HCT116 (cell line): ENCODE data around the gene SSUH2. TPM values are rescaled to one million over a fixed set of nuclear protein-coding genes. Genes with fewer than 3 reads are reported as not detected.

Experiments used
- ATAC-seq: fragments of 200-7000 bp; cut with Tn5 transposase; 2 replicates; pipeline ENCODE4 v1.9.1; 2020; ENCODE audit warnings: mild to moderate bottlenecking, moderate library complexity
- BruUV-seq: library from RNA; stranded (reverse); fragments of 400-500 nt; replicated peaks from 2 replicates; lab custom pipeline; 2021; lab: Mats Ljungman, UMichigan
- CTCF ChIA-PET: fragments of 300-600 bp; sonication (Branson Sonifier 250); formaldehyde crosslinking; loops from one replicate; lab custom pipeline; 2021; ENCODE audit warnings: antibody characterized with exemption; lab: Charles Lee
- POLR2A ChIA-PET: fragments of 300-600, 350-600 bp; sonication (Branson Sonifier 250); formaldehyde crosslinking; loops from one replicate; lab custom pipeline; 2021; ENCODE audit warnings: antibody characterized with exemption; lab: Charles Lee
- RAD21 ChIA-PET, 2 experiments: fragments of 300-600 bp; sonication (Branson Sonifier 250); formaldehyde crosslinking; loops; one replicate each; lab custom pipeline; 2023; ENCODE audit warnings: low total read pairs in 2 of 2; ENCODE audit not compliant: uncharacterized antibody in 2 of 2, unreplicated experiment in 2 of 2, low non-redundant PET in 1 of 2; lab: Charles Lee
- DNase-seq: peaks from one replicate; pipeline ENCODE4 v3.0.0-alpha.2; 2010; ENCODE audit warnings: low read depth, low spot score
- H2AFZ ChIP-seq: fragments of 200-600 bp; shearing (Covaris generic), sonication (generic); 2 replicates; pipeline ENCODE4 v1.6.1; 2017; ENCODE audit warnings: low read depth, mixed run types, mixed read lengths, antibody characterized with exemption, low read length; ENCODE audit not compliant: poor library complexity, severe bottlenecking
- H3K27ac ChIP-seq: 2 replicates; pipeline ENCODE4 v1.5.1; 2012; ENCODE audit warnings: low read depth, low read length
- H3K27me3 ChIP-seq: fragments of 200-600 bp; sonication (generic); 2 replicates; pipeline ENCODE4 v1.6.1; 2016; ENCODE audit warnings: mixed run types, low read length, mixed read lengths; ENCODE audit not compliant: insufficient read depth
- H3K36me3 ChIP-seq, 2 experiments: fragments of 200-500 bp in 1 of 2; fragments of 200-600 bp in 1 of 2; sonication (Bioruptor generic) in 1 of 2; sonication (generic) in 1 of 2; 2 replicates each; pipeline versions ENCODE4 v1.5.1 to v1.6.1; 2014 to 2016; ENCODE audit warnings: low read length in 2 of 2, inconsistent platforms in 1 of 2, mixed read lengths in 1 of 2, mixed run types in 1 of 2; ENCODE audit not compliant: insufficient read depth in 2 of 2, control insufficient read depth in 1 of 2
- H3K4me1 ChIP-seq, 2 experiments: fragments of 200-600 bp in 1 of 2; sonication (generic) in 1 of 2; 2 replicates each; pipeline versions ENCODE4 v1.5.1 to v1.6.1; 2012 to 2017; ENCODE audit warnings: low read length in 2 of 2, inconsistent platforms in 1 of 2, mild to moderate bottlenecking in 1 of 2, mixed read lengths in 1 of 2, mixed run types in 1 of 2, moderate library complexity in 1 of 2; ENCODE audit not compliant: insufficient read depth in 2 of 2, control insufficient read depth in 1 of 2
- H3K4me2 ChIP-seq: fragments of 200-600 bp; sonication (generic); 2 replicates; pipeline ENCODE4 v1.6.1; 2017; ENCODE audit warnings: mixed run types, low read length, mixed read lengths
- H3K4me3 ChIP-seq, 2 experiments: fragments of 200-600 bp in 1 of 2; sonication (generic) in 1 of 2; replicated peaks in 1 of 2; 2 replicates each; pipeline ENCODE4 v1.5.1; 2011 to 2016; ENCODE audit warnings: low read length in 2 of 2, control low read depth in 1 of 2, low read depth in 1 of 2, mild to moderate bottlenecking in 1 of 2, mixed read lengths in 1 of 2, mixed run types in 1 of 2
- H3K79me2 ChIP-seq: fragments of 200-600 bp; sonication (generic); 2 replicates; pipeline ENCODE4 v1.6.1; 2017; ENCODE audit warnings: mild to moderate bottlenecking, mixed run types, low read length, moderate library complexity, mixed read lengths; ENCODE audit not compliant: insufficient read depth
- H3K9ac ChIP-seq: fragments of 200-600 bp; sonication (generic); 2 replicates; pipeline ENCODE4 v1.6.1; 2016; ENCODE audit warnings: low read length, mixed read lengths
- H3K9me2 ChIP-seq: fragments of 200-600 bp; sonication (generic), shearing (Covaris generic); 2 replicates; pipeline ENCODE4 v1.6.1; 2017; ENCODE audit warnings: mixed run types, mild to moderate bottlenecking, moderate library complexity; ENCODE audit not compliant: insufficient read depth
- H3K9me3 ChIP-seq, 2 experiments: fragments of 200-500 bp in 1 of 2; fragments of 200-600 bp in 1 of 2; sonication (Bioruptor generic) in 1 of 2; sonication (generic) in 1 of 2; 2 replicates each; pipeline ENCODE4 v1.6.1; 2014 to 2017; ENCODE audit warnings: low read length in 2 of 2, mixed read lengths in 2 of 2, inconsistent platforms in 1 of 2, low read depth in 1 of 2, mild to moderate bottlenecking in 1 of 2, mixed run types in 1 of 2, moderate library complexity in 1 of 2; ENCODE audit not compliant: control insufficient read depth in 1 of 2, insufficient read depth in 1 of 2
- H4K20me1 ChIP-seq: fragments of 200-600 bp; sonication (generic), shearing (Covaris generic); 2 replicates; pipeline ENCODE4 v1.6.1; 2017; ENCODE audit warnings: mixed run types, mild to moderate bottlenecking, moderate library complexity; ENCODE audit not compliant: insufficient read depth
- EZH2phosphoT487 ChIP-seq: fragments of 200-600 bp; IDR thresholded peaks from 2 replicates; pipeline ENCODE4 v1.6.1; 2018; ENCODE audit warnings: antibody characterized with exemption, borderline replicate concordance
- POLR2A ChIP-seq: IDR thresholded peaks from 2 replicates; pipeline ENCODE4 v1.7.0; 2011; ENCODE audit warnings: borderline replicate concordance; ENCODE audit not compliant: insufficient read depth, insufficient read length; ENCODE audit errors: extremely low read depth
- RAD21 ChIP-seq: IDR thresholded peaks from 2 replicates; pipeline ENCODE4 v1.6.1; 2012; ENCODE audit warnings: low read depth, mild to moderate bottlenecking
- ZFX ChIP-seq: fragments of 450-650 bp; IDR thresholded peaks from 2 replicates; pipeline ENCODE4 v1.6.1; 2017
- intact Hi-C: fragments of 100-400 bp; cut with micrococcal nuclease; formaldehyde crosslinking; loops from 2 replicates; pipeline ENCODE4 v1.10.0; 2022
- total RNA-seq: library from RNA; stranded (reverse); gene quantifications from one replicate; pipeline ENCODE4 v1.2.1, GENCODE V29; 2021; ENCODE audit not compliant: unreplicated experiment
- TF ChIP-seq, protein P1 (sequence below), 3 experiments: fragments of 200-600 bp in 1 of 3; sonication (generic) in 1 of 3; IDR thresholded peaks in 2 of 3; conservative IDR thresholded peaks in 1 of 3; 2 replicates each; pipeline ENCODE4 v1.5.1; 2012 to 2017; ENCODE audit warnings: low read depth in 2 of 3, low read length in 2 of 3, antibody characterized with exemption in 1 of 3, borderline replicate concordance in 1 of 3, control low read depth in 1 of 3, mild to moderate bottlenecking in 1 of 3, mixed read lengths in 1 of 3, mixed run types in 1 of 3, moderate library complexity in 1 of 3; ENCODE audit not compliant: insufficient read depth in 1 of 3

The SSUH2 gene
- total RNA-seq, 1 experiment from 2014 or later: 0.76 TPM

DNA sequence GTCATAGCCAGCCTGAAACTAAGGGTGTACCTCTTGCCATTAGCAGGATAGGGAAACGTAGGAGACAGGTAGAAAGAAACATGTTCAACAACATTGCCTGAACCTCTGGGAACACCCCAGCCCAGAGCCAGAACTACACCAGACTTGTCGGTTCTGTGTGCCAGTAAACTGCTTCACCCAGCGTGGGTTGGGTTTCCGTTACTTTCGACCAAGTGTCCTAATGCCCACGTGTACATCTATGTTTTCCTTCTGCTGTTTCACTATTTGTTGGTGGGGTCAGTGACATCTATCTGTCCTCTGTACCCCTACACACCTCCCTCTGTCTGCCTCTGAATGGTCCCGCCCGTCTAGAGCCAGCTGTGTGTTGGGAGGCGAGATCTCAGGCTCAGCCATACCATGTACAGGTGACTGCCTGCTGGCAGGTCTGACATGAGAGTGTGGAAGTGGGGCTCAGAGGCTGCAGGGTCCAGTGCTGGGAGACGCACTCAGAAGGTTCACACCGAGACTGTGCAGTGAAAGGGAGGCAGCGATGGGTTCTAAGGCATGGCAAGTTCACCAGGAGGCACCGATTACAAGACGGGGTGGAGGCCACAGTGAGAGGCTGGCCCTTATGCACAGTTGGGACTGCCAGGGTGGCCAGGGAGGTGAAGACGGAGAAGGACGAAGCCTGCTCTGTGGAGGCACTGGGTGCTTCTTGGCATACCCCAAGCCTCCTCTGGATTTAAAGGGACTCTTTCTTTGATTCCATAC, 36.4 kb downstream of the SSUH2 start:
- no peak overlapping the region for H3K27ac ChIP-seq
- no peaks in the 10 kb centered on the region for H3K9me2 ChIP-seq
- H3K79me2 ChIP-seq: no peaks in the 10 kb centered on the region
- intact Hi-C loops: loop anchor here (5.0 kb wide), 1 partner anchor 281 kb away; no protein-coding TSS in a partner anchor
- no peak for ATAC-seq
- ChIA-PET POLR2A (no interaction called here), RAD21 (no interaction called here), CTCF (interaction anchor here (0.9 to 1.9 kb wide), 3 partner anchors 13 to 284 kb away, joined by 4 to 7 read pairs (median 5); no protein-coding TSS in a partner anchor)
- H3K27me3 ChIP-seq: no peaks in the 10 kb centered on the region; the same call in 1 of the 2 replicates
- H3K4me2 ChIP-seq: no peak overlapping the region
- H3K4me3 ChIP-seq: no peak overlapping the region
- H3K9ac ChIP-seq: no peak overlapping the region
- TF ChIP-seq EZH2phosphoT487: no peak
- no peaks in the 10 kb centered on the region for H3K36me3 ChIP-seq
- no peak overlapping the region for H2AFZ ChIP-seq
- no peaks in the 10 kb centered on the region for H3K9me3 ChIP-seq
- no peaks in the 10 kb centered on the region for H3K4me1 ChIP-seq
- BruUV-seq: no TSS peak
- H4K20me1 ChIP-seq: no peaks in the 10 kb centered on the region
- DNase-seq: no peak

DNA sequence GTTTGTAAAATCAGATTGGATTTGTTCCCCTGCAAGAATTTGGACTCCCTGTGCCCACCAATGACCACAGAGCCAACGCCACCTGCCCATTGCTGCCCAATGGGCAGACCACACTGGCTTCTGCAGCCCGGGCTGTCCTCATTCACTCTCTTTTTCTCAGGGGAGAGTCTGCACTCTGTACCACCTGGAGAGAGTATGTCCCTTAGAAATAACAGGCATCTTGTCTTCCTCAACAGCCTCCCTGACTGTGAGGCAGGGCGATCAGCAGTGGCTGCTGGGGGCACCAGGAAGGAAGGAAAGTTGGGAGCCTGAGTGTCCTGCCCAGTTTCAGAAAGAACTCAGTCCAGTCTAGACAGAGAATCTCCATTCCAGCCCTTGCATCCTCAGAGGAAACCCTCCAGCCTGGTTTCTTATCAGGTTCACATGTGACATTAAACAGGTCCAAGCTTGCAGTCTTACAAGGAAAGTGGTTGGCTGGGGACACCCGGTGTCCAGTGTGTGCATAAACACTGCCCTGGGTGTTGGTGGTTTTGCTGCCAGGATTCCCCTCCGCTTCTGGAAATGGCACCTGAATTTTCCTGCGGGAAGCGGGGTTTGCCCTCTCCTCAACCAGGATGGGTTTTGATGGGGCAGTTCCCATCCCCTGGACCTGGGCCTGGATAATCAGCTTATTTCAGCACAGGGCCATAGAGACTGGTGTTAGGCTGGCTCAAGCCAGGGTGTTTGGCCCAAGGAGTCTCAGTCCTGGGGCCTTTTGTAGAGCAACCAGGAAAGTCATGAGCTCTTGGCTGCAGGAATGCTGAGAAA, 37.2 kb downstream of the SSUH2 start:
- no TSS peak for BruUV-seq
- POLR2A ChIA-PET: no interaction called here
- no peak overlapping the region for H3K4me3 ChIP-seq
- no peaks in the 10 kb centered on the region for H3K79me2 ChIP-seq
- H4K20me1 ChIP-seq: no peaks in the 10 kb centered on the region
- ATAC-seq (peak; percentile 77), DNase-seq (peak; percentile 15)
- H3K4me2 ChIP-seq: no peak overlapping the region
- no peaks in the 10 kb centered on the region for H3K36me3 ChIP-seq
- no peak overlapping the region for H3K9ac ChIP-seq
- CTCF ChIA-PET: interaction anchor here (0.6 to 1.9 kb wide), 4 partner anchors 14 to 283 kb away, joined by 3 to 7 read pairs (median 4); no protein-coding TSS in a partner anchor
- no peaks in the 10 kb centered on the region for H3K9me2 ChIP-seq
- RAD21 ChIA-PET: no interaction called here
- intact Hi-C loops: loop anchor here (1.0 to 5.0 kb wide), 2 partner anchors 165 to 280 kb away; no protein-coding TSS in a partner anchor
- no peaks in the 10 kb centered on the region for H3K4me1 ChIP-seq
- H3K27me3 ChIP-seq: no peaks in the 10 kb centered on the region; the same call in 1 of the 2 replicates
- TF ChIP-seq RAD21 (peak; percentile 77), POLR2A (no peak), ZFX (no peak)
- TF ChIP-seq, protein P1, sequence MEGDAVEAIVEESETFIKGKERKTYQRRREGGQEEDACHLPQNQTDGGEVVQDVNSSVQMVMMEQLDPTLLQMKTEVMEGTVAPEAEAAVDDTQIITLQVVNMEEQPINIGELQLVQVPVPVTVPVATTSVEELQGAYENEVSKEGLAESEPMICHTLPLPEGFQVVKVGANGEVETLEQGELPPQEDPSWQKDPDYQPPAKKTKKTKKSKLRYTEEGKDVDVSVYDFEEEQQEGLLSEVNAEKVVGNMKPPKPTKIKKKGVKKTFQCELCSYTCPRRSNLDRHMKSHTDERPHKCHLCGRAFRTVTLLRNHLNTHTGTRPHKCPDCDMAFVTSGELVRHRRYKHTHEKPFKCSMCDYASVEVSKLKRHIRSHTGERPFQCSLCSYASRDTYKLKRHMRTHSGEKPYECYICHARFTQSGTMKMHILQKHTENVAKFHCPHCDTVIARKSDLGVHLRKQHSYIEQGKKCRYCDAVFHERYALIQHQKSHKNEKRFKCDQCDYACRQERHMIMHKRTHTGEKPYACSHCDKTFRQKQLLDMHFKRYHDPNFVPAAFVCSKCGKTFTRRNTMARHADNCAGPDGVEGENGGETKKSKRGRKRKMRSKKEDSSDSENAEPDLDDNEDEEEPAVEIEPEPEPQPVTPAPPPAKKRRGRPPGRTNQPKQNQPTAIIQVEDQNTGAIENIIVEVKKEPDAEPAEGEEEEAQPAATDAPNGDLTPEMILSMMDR (IDR thresholded peaks at IDR 0.05 in 2 of 3, conservative IDR thresholded peaks at IDR 0.05 in 1 of 3; ENCODE audit: borderline replicate concordance in 1 of 3, insufficient read depth in 1 of 3, low read depth in 2 of 3, low read length in 2 of 3): peak; percentile 40 to 56 (median 52); a peak in 4 of 6 replicates
- no peaks in the 10 kb centered on the region for H3K9me3 ChIP-seq
- no peak overlapping the region for H2AFZ ChIP-seq
- no peak overlapping the region for H3K27ac ChIP-seq
